Gastrocnemius medialis (tissue), 4 donors: ENCODE results near the gene FFAR2.

Experiments
- POLR2A ChIP-seq, 2 donors: fragments of 450-650 bp; IDR thresholded peaks; one replicate each; pipeline ENCODE4 v1.6.1; 2017; ENCODE audit warnings: antibody characterized with exemption in 2 of 2, mild to moderate bottlenecking in 2 of 2, moderate library complexity in 2 of 2
- TF ChIP-seq, protein P1 (sequence below), 5 experiments: fragments of 450-650 bp in 3 of 5; fragments of 200-600 bp in 2 of 5; sonication (generic) in 2 of 5; IDR thresholded peaks in 4 of 5; conservative IDR thresholded peaks in 1 of 5; 1 replicate in 4 of 5; 2 replicates in 1 of 5; pipeline ENCODE4 v1.5.1; 2016 to 2019; ENCODE audit warnings: antibody characterized with exemption in 5 of 5, mild to moderate bottlenecking in 3 of 5, moderate library complexity in 3 of 5

DNA sequence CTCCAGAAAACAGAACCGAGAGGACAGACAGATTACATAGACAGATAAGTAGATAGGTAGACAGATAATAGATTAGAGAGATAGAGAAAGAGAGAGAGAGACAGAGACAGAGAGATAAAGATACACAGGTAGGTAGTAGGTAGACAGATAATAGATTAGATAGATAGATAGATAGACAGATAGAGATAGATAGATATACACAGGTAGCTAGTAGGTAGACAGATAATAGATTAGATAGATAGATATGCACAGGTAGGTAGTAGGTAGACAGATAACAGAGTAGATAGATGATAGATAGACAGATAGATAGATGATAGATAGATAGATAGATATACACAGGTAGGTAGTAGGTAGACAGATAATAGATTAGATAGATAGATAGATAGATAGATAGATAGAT lies 10.1 kb downstream of the FFAR2 start:
- TF ChIP-seq, protein P1, sequence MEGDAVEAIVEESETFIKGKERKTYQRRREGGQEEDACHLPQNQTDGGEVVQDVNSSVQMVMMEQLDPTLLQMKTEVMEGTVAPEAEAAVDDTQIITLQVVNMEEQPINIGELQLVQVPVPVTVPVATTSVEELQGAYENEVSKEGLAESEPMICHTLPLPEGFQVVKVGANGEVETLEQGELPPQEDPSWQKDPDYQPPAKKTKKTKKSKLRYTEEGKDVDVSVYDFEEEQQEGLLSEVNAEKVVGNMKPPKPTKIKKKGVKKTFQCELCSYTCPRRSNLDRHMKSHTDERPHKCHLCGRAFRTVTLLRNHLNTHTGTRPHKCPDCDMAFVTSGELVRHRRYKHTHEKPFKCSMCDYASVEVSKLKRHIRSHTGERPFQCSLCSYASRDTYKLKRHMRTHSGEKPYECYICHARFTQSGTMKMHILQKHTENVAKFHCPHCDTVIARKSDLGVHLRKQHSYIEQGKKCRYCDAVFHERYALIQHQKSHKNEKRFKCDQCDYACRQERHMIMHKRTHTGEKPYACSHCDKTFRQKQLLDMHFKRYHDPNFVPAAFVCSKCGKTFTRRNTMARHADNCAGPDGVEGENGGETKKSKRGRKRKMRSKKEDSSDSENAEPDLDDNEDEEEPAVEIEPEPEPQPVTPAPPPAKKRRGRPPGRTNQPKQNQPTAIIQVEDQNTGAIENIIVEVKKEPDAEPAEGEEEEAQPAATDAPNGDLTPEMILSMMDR (IDR thresholded peaks at IDR 0.05 in 4 of 5, conservative IDR thresholded peaks at IDR 0.05 in 1 of 5), result no peak
- TF ChIP-seq POLR2A (IDR thresholded peaks at IDR 0.05), result no peak
